HuH-7.5 (cell line): ENCODE results near the gene DUSP11.
A peak's percentile ranks its signal among the peaks of the same experiment; 100 is the strongest.
"Not testable (repeated sequence)": the region's sequence is repeated elsewhere in the genome, so short reads cannot be mapped to it uniquely, and the experiment has no call there.

Experiments used
- DNase-seq: peaks from one replicate; pipeline ENCODE4 v3.0.0; 2011; ENCODE audit warnings: low spot score

DUSP11 gene

DNA sequence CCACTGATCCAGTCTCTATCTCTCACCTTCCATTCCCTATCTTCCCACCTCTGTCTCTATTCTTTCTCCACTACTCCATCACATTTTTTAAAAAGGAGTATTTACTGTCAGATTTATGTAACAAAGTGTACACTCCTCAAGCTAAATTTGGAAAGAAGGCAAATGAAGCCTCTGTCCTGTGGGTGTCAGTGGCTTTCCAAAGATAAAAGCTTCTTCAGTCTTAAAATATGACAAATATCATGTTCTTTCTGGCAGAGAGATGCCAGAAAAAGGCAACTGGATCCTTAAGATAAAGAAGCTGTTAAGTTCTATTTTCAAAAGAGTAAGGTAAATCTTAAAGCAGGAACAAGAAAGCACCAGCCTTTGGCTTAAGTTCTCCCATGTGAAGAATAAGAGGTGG, 7.1 kb downstream of the DUSP11 start:
- DNase-seq, result no peak

DNA sequence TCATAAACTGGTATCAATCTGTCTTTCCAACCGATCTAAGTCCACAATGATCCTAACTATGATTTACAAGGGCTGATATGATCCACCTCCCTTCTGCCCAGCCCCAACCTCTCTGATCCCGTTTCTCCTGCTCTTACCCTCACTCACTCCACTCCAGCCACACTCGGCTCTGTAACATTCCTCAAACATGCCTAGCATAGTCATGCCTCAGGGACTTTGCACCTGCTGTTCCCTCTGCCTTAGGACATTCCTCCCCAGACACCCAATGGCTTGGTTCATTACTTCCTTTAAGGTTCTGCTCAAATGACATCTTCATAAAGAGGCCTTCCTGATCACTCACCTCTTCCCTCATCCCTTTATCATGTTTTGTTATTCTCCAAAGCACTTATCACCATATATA, 9.2 kb downstream of the DUSP11 start:
- no peak for DNase-seq

DNA sequence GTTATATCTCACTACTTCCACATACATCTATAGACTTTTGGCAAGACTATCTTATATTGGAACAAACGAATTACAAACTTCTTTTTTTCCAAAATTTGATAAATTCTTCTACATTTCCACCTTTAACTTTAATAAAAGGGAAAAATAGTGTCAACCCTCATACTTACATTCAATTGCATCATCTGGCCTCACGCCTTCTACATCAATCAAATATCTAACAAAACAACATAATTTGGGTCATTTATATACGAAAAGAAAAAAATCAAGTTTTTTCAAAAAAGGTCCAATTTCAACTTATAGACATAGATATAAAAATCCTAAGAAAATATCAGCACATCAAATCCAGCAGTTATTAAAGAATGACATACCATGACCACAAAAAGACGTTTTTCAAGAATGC, 12.9 kb downstream of the DUSP11 start:
- DNase-seq, result no peak

DNA sequence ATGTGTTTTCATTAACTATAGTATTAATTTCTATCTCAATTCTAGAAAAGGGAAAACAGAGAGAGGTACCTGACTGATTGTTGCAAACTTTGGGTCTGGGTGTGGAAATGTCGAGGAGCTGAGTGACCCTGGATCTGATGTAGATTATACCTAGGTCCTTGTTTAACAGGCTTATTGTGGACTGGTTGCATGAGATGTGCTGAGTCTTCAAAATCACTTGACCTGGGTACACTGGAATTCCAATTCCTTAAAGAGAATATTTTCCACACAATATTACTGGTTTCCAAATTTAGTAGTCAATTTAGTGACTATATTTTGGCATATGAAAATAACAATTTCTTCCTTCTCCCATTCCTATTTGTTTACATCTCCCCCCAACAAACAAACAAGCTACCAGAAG, 13.6 kb downstream of the DUSP11 start:
- no peak for DNase-seq

DNA sequence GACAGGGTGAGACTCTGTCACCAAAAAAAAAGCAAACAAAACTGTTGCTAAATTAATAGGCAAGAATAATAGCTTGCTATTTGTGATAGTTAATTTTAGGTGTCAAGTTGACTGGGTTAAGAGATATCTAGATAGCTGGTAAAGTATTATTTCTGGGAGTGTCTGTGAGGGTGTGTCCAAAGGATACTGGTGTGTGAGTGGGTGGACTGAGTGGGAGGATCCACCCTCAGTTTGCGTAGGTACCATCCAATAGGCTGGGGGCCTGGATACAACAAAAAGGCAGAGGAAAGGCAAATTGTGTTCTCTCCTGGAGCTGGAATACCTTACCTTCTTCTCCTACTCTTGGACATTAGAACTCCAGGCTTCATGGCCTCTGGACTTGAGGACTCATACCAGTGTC, 15.0 kb downstream of the DUSP11 start:
- no peak for DNase-seq

DNA sequence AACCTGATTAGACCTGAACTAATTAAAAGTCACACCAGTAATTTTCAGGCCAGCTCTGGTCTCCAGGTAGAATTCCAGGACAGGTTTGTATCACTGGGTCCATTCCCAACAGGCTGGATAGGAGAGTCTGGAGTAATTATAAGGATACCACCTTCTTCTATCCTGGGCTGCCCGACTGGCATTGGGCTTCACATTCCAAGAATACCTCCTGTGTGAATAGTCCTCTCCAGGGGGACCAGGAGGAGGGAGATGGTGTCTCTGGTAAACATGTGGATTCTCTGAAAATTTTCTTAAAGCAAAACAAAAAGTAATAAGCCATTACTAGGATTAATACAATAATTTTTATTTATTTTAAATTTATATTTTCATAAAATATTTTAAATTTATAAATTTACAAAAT, 17.3 kb downstream of the DUSP11 start:
- DNase-seq, result no peak

DNA sequence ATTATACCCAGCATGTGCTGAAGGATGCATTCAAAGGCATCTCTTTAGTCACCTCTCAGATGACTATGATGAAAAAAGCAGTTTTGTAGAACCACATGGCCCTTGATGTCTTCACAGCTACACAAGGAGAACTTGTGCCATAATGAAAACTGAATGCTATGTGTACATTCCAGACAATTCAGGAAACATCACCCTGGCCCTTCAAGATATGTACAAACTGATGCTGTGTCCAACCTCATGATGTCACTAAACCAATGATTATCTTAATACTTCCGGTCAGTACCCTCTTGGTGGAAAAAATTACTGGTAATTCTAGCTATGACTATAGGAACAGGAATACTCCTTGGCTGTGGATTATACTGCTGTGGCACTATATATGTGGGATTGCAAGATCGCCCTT, 20.0 kb downstream of the DUSP11 start:
- no peak for DNase-seq

DNA sequence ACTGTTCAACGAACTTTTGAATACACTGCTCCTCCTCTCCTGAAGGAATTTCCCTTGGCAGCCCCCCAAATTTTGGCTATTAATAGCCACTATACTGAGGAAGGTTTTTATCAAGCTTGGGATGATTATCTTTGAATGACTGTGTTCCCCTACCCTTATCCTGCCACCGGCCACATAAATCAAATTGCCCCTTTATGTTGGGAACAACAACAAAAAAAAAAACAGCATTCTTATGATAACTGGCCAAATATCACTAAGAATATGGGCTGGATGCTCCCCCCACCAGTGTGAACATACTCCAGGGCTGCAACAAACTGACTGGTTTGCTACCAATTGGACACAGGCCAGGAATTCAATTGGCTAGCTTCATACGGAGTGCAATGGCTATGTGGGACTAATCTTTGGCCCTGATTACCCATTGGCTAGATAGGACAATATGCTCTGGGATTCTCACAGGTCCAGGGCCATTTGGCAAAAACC, 20.6 kb downstream of the DUSP11 start:
- DNase-seq, result no peak

DNA sequence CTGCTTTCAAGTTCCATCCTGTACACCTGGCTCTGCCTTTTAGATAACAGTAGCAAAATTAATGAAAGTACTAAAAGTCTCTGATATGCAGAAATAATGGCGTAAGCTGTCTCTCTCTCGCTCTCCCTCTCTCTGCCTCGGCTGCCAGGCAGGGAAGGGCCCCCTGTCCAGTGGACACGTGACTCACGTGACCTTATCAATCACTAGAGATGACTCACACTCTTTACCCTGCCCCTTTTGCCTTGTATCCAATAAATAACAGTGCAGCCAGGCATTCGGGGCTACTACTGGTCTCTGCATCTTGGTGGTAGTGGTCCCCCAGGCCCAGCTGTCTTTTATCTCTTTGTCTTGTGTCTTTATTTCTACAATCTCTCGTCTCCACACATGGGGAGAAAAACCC, 25.6 kb downstream of the DUSP11 start:
- not testable (repeated sequence) for DNase-seq

DNA sequence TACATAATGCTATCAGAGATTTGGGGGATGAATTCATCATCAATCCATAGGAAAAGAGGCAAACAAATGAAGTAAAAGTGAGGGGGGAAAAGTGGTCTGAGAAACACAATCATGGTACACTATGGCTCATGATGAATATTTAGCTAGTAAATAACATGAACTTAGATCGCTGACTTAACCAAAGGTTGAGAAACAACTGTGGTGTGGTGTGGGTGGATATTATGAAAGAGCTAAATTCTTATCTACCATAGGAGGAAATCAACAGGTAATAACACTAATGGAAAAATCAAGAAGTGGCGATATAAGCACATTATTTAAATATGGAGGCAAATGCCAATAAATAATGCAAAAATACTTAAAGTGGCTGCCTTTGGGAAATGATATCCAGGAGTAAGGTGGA, 30.6 kb downstream of the DUSP11 start:
- DNase-seq, result no peak

DNA sequence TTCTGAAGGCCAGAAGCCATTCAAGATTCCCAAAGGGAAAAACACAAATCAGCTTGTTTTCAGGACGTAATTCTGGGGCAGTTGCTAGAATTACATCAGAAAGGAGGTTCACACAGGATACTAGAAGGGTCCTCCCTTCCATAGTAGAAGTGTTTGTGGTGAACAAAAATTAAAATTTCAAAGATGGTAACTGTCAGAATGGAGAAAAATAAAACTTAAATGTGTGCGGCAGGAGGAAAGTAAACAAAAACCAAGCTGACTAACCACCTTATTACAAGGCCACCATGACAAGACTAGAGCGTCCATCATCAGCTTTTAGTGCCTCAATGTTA, 33.1 kb downstream of the DUSP11 start:
- DNase-seq, result no peak

DNA sequence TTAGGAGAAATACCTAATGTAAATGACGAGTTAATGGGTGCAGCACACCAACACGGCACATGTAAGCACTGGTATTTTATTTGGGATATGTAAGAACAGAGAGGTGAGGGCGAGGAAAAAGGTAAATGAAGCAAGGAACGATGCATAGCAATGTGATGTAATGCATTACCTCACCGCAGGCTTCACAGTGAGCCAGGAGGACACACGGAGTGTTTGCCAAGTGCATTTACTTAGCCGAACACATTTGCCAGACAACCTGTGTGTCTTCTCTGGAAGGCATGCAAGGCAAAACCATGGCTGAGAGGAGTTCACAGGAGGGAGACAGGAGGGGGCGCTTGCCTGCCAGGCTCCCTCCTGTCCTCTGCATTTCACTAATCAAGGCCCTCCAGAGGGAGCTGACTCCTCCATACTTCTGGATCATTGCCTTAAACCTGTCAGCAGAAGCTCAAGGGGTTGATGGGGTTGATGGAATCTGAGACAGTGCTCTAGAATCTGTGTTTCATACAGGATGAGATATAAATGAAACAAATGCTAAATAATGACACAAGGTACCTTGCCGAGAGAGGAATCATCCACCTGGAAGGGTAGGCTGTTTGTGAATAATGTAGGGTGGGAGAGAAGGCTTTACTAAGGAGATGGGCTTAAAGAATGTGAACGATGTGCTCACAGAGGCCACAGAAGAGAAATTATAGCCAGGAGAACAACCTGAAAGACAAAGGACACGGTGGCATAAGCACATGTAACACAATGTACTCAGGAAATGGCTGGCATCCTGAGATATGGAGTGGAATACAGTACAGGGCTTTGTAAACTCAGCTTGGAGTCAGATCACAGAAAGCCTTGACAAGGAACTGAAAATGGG, 33.7 kb downstream of the DUSP11 start:
- DNase-seq, result no peak

DNA sequence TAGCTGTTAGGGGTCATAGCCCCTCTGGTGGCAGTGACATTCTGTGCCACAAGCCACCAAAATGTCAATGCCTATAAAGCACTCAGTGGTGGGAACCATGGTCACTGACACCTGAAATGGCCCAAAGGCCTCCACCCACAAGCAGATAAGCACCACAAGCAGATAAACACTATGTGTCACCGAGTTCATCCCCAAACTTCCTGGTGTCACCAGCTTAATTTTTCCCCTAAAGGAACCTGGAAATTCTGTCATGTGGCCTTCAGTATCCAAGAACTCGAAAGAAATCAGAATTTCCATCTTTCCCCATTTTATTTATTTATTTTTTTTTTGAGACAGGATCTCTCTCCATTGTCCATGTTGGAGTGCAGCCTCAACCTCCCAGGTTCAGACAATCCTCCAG, 39.1 kb downstream of the DUSP11 start:
- no peak for DNase-seq

DNA sequence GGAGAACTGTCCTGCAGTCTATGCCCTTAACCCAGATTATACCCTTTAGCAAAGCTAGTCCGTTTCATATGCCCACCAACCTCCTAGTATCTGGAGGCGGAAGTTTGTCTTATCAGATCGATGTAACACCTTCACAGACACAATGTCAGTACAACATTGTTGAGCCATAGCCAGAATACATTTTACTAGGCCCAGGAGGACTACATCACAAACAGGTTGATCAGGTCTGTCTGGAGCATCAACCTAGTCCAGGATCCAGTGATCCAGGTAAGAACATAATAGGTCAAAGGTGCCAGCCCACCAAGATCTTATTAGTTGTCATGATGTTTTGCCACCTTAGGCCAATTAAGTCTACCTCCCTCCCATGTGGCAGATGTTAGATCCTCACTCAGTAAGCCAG, 40.8 kb downstream of the DUSP11 start:
- DNase-seq, result no peak

DNA sequence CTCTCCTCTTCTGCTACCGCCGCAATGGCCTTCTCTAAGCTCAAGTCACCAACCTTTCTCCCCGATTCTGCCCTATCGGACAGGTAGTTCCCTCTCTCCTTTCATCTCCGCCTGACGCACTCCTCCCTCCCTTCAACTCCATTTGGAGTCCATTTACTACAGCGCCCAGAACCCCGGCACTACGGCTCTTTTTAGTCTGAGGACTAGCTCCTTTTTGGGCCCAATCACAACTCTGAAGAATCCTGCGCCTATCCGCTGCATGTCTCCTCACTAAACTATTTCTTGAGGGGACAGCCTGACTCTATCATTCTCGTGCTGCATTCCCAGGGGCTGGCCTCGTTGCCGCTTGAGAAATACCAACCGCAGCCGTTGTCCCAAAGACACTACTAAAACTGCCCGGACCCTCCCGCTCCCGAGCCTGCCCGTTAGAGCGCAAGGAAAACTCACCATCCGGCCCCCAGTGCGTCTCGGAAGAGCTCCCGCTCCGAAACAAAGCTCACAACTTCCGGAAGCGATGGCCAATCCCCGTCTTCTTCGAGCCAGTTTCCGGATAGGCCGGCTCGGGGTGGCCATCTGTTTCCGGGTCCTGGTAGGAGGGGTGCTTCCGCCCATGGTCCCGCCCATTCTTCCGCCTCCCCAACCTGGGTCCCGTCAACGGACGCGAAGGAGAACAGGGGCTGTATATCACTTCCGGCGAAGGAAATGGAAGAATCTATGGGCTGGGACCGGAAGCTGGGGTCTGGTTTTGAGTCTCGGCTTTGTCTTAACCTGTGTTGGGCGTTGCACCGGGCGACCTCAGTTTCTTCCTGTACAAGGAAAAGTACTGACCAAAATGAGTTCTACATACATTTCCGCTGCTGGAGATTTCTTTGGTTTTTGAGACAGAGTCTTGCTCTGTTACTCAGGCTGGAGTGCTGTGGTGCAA, 42.8 kb downstream of the DUSP11 start, which contains the start of gene TPRKB:
TSS of gene TPRKB (minus strand) at position 491 of the 925 bp plus-strand sequence. CDS start 2,776 bp downstream, outside the sequence.
- DNase-seq, result peak; percentile 93

DNA sequence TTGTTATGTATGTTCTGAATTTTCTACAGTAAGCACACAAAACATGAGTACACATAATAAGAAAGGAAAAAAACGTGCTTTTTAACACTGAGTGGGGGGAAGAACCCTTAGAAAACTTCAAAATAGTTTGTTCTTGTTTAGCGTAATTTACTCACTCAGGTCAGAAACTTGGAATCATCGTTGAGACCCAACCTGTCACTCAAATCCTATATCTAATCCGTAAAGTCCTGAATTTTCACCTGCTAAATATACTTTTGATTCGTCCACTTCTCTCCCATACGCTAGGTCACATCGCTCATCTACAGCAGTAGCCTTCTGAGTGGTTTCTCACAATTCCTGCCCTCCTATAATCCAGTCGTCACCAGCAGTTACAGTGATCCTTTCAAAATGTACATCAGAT, 43.5 kb downstream of the DUSP11 start:
- no peak for DNase-seq

DNA sequence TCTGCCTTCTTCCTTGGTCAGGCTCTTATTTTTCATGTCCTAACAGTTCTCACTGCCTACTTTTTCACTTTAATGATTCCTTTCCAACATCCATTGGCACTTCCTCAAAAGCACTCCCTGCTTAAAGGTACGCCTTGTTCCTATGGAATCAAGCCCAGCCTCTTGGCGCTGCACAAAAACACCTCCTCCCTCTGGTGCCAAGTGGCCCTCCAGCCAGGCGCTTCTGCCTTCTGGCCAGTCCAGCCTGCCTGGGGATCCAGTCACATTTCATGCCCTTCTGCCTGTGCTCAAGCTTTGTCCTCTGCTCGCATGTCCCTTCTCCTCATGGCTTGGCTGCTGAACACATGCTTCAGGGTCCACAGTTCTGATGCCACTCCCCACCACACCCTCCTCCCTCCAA, 49.1 kb downstream of the DUSP11 start:
- no peak for DNase-seq

DNA sequence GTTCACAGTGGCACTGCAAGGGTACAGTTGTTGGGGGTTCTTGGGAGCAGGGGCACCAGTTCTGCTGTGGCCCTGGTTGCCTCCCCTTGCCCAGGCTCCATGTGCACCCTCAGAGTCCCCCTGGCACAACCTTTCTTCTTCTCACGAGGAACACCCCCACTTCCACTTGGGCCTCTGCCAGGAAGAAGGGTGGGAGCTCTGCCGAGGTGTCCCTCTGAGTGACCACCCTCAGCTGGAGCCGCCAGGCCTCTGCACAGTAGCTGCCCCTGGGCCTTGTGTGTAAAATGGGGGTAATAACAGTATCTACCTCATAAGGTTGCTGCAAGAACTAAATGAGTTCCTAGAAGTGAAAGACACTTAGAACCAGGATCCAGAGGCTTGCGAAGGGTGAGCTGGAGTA, 51.2 kb downstream of the DUSP11 start:
- DNase-seq, result no peak

DNA sequence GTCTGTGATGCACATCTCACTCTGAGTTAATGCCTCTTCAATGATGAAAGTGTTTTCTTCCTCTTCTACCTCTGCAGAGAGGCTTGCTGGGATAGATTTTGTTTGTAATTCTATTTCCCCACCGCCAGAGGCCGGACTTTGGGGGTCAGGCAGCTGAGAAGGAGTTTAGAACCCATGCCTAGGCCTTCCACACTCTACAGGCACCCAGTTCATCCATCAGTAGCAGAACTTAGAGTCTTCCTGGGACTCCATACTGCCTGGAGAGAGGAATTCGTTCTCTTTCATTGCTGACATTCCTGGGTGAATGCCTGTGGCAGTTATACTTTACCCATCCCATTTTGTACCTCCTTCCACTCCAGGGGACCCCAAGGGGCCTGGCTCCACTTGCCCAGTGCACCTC, 51.9 kb downstream of the DUSP11 start:
- no peak for DNase-seq

DNA sequence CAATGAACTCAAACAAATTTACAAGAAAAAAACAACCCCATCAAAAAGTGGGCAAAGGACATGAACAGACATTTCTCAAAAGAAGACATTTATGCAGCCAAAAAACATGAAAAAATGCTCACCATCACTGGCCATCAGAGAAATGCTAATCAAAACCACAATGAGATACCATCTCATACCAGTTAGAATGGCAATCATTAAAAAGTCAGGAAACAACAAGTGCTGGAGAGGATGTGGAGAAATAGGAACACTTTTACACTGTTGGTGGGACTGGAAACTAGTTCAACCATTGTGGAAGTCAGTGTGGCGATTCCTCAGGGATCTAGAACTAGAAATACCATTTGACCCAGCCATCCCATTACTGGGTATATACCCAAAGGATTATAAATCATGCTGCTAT, 53.2 kb downstream of the DUSP11 start:
- not testable (repeated sequence) for DNase-seq

DNA sequence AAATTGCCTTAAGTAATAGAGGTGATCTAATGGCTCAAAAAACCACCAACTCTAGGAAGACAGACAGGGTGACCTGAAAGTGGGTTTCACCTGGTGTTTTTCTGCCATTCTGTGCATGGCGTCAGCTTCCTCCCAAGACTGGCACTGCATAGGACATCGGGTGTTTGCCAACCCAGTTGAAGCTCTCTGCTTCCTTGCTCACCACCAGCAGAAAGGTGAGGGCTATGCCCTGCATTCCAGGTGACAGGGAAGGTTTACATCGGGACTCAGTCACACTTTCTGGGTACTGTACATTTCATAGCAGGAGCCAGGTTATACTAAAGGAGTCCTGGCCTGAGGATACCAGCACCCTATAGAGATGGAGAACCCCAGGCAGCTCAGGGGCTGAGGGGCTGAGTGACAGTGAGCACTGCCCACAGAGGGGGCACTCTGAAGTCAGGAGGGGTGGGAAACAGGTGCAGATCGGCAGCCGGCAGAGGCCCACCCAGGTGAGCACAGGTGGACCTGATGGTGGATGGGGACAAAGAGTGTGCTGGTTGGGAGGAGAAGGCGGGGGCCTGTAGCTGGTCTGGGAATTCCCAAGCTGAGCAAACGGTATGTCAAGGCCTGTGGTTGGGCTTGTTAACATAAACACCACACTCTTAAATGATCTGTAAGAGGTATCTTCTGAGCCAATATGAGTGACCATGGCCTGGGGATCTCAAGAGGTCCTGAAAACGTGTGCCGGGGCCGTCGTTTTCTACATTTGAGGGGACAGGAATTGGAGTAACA, 60.9 kb downstream of the DUSP11 start:
- DNase-seq, result no peak

DNA sequence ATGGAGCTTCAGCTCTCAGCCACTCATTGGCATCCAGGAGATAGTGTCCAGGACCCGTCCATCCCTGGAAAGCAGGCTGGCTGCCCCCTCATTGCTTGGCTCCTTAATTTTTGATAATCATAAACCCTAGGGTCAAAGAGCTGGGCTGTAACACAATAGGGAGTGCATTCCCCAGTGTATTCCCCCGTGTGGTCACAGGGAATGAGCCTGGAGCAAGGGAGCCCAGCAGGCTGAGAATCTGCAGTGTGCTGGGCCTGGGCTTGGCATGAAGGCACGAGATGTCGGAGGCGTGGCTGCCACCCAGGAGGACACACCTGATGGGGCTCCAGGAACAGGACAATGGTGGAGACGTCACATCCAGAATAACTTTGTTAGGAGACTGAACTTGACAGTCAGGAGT, 61.5 kb downstream of the DUSP11 start:
- no peak for DNase-seq
